ENCODE measurements around the gene C17orf114.

C17orf114 gene

GRCh38 chr17:4808378-4808767 is 6.2 kb upstream of the C17orf114 start:
- Mint-ChIP-seq H3K36me3 (ENCODE audit: insufficient read depth) (peaks cover 3% of the 10 kb centered on the region), H3K4me1 (ENCODE audit: low read depth) (peaks cover 12% of the 10 kb centered on the region), H3K4me3 (peak overlapping the region; percentile 78), H3K9me3 (no peaks in the 10 kb centered on the region), H3K27me3 (ENCODE audit: low read depth) (no peaks in the 10 kb centered on the region)
- no peak for DNase-seq
- ATAC-seq: no peak

DNA sequence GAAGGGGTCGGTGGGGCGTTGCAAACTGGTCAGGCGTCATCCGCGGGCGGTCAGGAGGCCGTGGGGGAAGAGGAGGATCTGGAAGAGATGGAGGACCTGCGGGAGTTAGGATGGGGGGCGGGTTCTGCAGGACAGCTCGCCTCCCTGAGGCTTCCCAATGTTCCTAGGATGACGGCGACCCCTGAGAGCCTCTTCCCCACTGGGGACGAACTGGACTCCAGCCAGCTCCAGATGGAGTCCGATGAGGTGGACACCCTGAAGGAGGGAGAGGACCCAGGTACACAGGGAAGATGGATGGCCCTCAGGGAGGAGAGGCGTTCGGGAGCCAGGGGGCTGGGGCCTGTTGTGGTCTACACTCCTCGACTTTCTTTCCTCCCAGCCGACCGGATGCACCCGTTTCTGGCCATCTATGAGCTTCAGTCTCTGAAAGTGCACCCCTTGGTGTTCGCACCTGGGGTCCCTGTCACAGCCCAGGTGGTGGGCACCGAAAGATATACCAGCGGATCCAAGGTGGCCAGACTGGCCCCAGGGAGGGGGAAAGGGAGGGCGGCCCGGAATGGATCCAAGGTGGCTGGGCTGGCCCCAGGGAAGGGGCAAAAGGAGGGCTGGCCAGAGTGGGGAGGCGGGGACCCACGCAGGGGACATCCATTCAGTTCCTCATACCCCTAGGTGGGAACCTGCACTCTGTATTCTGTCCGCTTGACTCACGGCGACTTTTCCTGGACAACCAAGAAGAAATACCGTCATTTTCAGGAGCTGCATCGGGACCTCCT is 5.7 kb upstream of the C17orf114 start:
- ATAC-seq (no peak), DNase-seq (no peak)
- Mint-ChIP-seq H3K27me3 (ENCODE audit: low read depth) (no peaks in the 10 kb centered on the region), H3K4me1 (ENCODE audit: low read depth) (peaks cover 12% of the 10 kb centered on the region), H3K36me3 (ENCODE audit: insufficient read depth) (peaks cover 3% of the 10 kb centered on the region), H3K4me3 (peak overlapping the region; percentile 78), H3K9me3 (no peaks in the 10 kb centered on the region)

- Mint-ChIP-seq H3K9me3 (no peaks in the 10 kb centered on the region), H3K27me3 (ENCODE audit: low read depth) (no peaks in the 10 kb centered on the region), H3K4me3 (peak within 1 kb of the TSS; percentile 78), H3K4me1 (ENCODE audit: low read depth) (peaks cover 12% of the 10 kb centered on the region), H3K36me3 (ENCODE audit: insufficient read depth) (peaks cover 3% of the 10 kb centered on the region)
- ATAC-seq: peak; percentile 97 to 98
- DNase-seq: peak; percentile 80
Observed at GRCh38 chr17:4806777-4807604, 4.9 kb upstream of the C17orf114 start, which contains the start of gene PLD2. TSS of gene PLD2 (plus strand) at chr17:4807152. CDS start at chr17:4807773, 621 bp downstream.

DNA sequence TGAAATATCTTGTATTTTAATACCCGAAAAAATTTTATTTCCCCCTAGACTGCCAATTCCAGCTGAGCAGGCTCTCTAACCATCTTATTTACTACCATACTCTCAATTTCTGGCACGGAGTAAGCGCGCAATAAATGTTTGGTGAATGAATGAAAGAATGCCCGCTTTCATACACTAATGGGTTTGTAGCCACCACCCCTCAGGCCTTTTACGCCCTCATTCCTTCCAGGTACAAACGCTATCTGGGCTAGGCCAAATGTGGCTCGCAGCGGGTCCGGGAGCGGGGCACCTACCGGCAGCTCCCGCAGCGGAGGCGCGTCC is 4.3 kb upstream of the C17orf114 start:
- DNase-seq: no peak
- no peaks in the 10 kb centered on the region for H3K27me3 Mint-ChIP-seq (ENCODE audit: low read depth)
- peaks cover 3% of the 10 kb centered on the region for H3K36me3 Mint-ChIP-seq (ENCODE audit: insufficient read depth)
- H3K9me3 Mint-ChIP-seq: no peaks in the 10 kb centered on the region
- ATAC-seq: no peak
- H3K4me3 Mint-ChIP-seq: peak overlapping the region; percentile 67
- H3K4me1 Mint-ChIP-seq (ENCODE audit: low read depth): peaks cover 12% of the 10 kb centered on the region

DNA sequence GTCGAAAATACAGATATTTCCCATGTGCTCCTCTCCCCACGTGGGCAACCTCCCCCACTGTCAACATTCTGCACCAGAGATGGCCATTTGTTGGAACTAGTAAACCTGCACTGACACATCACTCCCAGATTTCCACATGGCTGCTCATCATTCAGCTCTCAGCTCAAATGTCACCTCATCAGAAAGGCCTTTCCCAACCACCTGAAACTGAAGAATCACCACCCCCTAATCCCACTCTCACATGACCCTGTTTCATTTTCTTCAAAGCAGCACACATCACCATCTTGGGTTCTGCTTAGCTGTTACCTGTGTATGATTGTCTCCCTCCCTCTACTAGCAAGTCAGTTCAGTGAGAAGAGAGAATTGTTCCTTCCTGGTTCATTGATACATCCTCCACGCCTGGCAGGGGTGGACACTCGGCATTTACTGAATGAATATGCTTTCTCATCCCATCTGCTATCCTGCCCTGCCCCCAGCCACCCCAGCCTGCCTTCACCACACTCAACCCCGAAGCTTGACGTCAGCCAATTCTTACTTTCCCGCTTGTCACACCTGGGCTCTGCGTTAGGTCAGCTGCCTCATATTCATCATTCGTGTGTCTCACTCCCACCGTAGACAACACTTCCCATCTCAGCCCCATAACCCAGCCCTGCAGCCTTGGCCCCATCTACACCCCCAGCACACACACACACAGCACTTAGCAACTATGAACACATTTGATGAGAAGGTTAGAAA is 1.5 kb downstream of the C17orf114 start:
- ATAC-seq: no peak
- H3K4me1 Mint-ChIP-seq (ENCODE audit: low read depth): peaks cover 9% of the 10 kb centered on the region
- H3K27me3 Mint-ChIP-seq (ENCODE audit: low read depth): no peaks in the 10 kb centered on the region
- no peaks in the 10 kb centered on the region for H3K9me3 Mint-ChIP-seq
- H3K4me3 Mint-ChIP-seq: no peak overlapping the region
- no peak for DNase-seq
- H3K36me3 Mint-ChIP-seq (ENCODE audit: insufficient read depth): peaks cover 13% of the 10 kb centered on the region

- Mint-ChIP-seq H3K9me3 (no peaks in the 10 kb centered on the region), H3K4me3 (peak overlapping the region; percentile 100), H3K27me3 (ENCODE audit: low read depth) (peaks cover 2% of the 10 kb centered on the region), H3K36me3 (ENCODE audit: insufficient read depth) (peaks cover 13% of the 10 kb centered on the region), H3K4me1 (ENCODE audit: low read depth) (peaks cover 9% of the 10 kb centered on the region)
- DNase-seq (no peak), ATAC-seq (peak; percentile 40 to 44)
Observed at GRCh38 chr17:4796552-4796920, 5.6 kb downstream of the C17orf114 start.

- DNase-seq (no peak), ATAC-seq (no peak)
- no peaks in the 10 kb centered on the region for H3K9me3 Mint-ChIP-seq
- H3K27me3 Mint-ChIP-seq (ENCODE audit: low read depth): peaks cover 2% of the 10 kb centered on the region
- H3K36me3 Mint-ChIP-seq (ENCODE audit: insufficient read depth): peaks cover 13% of the 10 kb centered on the region
- peaks cover 19% of the 10 kb centered on the region for H3K4me1 Mint-ChIP-seq (ENCODE audit: low read depth)
- H3K4me3 Mint-ChIP-seq: no peak overlapping the region
Observed at GRCh38 chr17:4795168-4795567, 7.0 kb downstream of the C17orf114 start.

- H3K4me3 Mint-ChIP-seq: peak overlapping the region; percentile 88
- peaks cover 19% of the 10 kb centered on the region for H3K4me1 Mint-ChIP-seq (ENCODE audit: low read depth)
Observed at GRCh38 chr17:4790705-4791088, 11.4 kb downstream of the C17orf114 start.

DNA sequence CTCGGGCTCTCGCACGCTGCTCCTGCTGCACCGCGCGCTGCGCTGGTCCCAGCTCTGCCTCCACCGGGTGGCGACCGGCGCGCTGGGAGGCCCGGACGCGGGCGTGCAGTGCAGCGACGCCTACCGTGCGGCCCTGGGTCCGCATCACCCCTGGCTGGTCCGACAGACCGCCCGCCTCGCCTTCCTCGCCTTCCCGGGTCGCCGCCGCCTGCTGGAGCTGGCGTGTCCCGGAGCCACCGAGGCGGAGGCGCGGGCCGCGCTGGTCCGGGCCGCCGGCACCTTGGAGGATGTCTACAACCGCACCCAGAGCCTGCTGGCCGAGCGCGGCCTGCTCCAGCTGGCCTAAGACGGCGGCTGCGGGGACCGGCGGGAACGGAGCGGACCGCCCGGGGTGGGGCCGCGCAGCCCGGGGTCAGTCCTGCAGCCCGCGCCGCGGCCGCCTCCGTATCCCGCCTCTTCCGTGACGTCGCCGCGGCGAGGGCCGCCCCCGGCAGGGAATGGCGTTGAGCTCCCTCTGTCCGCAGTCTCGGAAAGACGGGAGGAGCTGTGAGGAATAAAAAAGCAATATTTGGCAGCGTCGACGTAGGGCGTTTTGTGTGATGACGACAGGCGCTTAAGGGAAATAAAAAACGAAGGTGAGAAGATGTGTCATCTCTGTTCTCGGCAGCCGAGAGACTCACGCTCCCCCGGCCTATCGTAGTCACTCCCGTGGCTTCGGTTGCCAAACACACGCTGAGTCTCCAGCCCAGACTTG is 12.0 kb downstream of the C17orf114 start:
- ATAC-seq (peak; percentile 88 to 91), DNase-seq (peak; percentile 70)
- Mint-ChIP-seq H3K4me1 (ENCODE audit: low read depth) (peaks cover 23% of the 10 kb centered on the region), H3K27me3 (ENCODE audit: low read depth) (peaks cover 30% of the 10 kb centered on the region), H3K36me3 (ENCODE audit: insufficient read depth) (no peaks in the 10 kb centered on the region), H3K4me3 (peak overlapping the region; percentile 88), H3K9me3 (no peaks in the 10 kb centered on the region)

More at GRCh38 chr17:4790705-4791088, 11.4 kb downstream of the C17orf114 start:
- H3K27me3 Mint-ChIP-seq (ENCODE audit: low read depth): peaks cover 25% of the 10 kb centered on the region
- ATAC-seq (no peak), DNase-seq (no peak)
- H3K36me3 Mint-ChIP-seq (ENCODE audit: insufficient read depth): no peaks in the 10 kb centered on the region
- no peaks in the 10 kb centered on the region for H3K9me3 Mint-ChIP-seq

- H3K27me3 Mint-ChIP-seq (ENCODE audit: low read depth): peaks cover 34% of the 10 kb centered on the region
Observed at GRCh38 chr17:4789701-4789950, 12.5 kb downstream of the C17orf114 start.

DNA sequence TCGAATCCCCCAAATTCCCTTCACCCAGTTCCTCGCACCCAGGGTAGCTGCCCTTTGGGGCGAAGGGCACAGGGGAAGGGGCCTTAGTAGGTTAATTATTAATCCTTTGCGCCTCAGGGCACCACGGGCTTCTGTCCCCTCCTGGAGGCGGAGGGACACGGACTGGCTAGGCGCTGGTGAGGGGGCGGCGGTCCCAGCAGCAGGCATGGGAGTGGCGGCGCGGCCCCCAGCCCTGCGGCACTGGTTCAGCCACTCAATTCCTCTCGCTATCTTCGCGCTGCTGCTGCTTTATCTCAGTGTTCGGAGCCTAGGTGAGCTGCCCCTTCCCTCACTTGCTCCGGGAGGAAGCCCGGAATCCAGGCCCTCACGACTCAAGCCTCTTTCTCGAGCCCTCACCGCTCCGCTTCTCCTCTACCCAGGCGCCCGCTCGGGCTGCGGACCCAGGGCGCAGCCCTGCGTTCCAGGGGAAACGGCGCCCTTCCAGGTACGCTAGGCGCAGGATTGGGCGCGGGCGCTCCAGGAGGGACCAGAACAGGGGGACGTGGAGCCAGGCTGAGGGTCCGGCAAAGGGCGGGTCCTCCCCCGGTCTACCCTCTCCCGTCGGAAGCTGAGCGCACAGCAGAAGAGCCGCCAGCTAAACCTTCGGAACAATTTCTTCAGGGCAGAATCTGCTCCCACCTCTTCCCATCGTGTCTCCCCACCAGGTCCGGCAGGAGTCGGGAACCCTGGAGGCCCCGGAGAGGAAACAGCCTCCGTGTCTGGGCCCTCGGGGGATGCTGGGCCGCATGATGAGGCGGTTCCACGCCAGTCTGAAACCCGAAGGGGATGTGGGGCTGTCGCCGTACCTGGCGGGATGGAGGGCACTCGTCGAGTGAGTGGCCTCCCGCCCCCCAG is 13.1 kb downstream of the C17orf114 start, which contains the start of gene GLTPD2:
TSS of gene GLTPD2 (plus strand) at position 158 of the 894 bp plus-strand sequence. CDS start at position 206, 48 bp downstream.
- Mint-ChIP-seq H3K4me1 (ENCODE audit: low read depth) (peaks cover 24% of the 10 kb centered on the region), H3K4me3 (peak within 1 kb of the TSS; percentile 75)
- no peak for ATAC-seq

More at GRCh38 chr17:4789701-4789950, 12.5 kb downstream of the C17orf114 start:
- H3K36me3 Mint-ChIP-seq (ENCODE audit: insufficient read depth): no peaks in the 10 kb centered on the region
- peak overlapping the region; percentile 75 for H3K4me3 Mint-ChIP-seq
- peaks cover 23% of the 10 kb centered on the region for H3K4me1 Mint-ChIP-seq (ENCODE audit: low read depth)
- ATAC-seq (no peak), DNase-seq (no peak)
- no peaks in the 10 kb centered on the region for H3K9me3 Mint-ChIP-seq

DNA sequence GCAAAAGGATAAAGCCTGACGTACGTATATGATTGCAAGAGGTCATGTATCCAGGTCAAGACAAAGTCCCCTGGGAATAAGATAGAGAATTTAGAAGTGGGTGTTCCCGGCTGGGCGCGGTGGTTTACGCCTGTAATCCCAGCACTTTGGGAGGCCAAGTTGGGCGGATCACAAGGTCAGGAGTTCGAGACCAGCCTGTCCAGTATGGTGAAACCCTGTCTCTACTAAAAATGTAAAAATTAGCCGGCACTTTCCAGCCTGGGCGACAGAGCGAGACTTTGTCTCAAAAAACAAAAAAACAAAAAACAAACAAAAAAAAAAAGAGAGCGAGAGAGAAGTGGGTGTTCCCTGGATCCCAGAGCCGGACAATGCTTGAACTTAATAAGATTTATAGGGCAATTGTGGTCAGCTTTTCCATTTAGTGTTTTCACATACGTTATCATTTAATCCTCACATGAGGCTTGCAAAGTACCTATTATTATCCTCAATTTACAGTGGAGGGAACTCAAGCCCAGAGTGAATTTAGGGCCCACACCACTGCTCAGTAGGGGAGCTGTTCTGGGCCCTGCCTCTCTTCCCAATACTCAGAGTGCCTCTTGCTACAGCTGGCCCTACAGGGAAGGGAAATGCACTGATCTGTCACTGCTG is 13.8 kb downstream of the C17orf114 start:
- peak overlapping the region; percentile 14 for H3K4me3 Mint-ChIP-seq
- peaks cover 24% of the 10 kb centered on the region for H3K4me1 Mint-ChIP-seq (ENCODE audit: low read depth)
- ATAC-seq (no peak), DNase-seq (no peak)
- no peaks in the 10 kb centered on the region for H3K36me3 Mint-ChIP-seq (ENCODE audit: insufficient read depth)
- peaks cover 45% of the 10 kb centered on the region for H3K27me3 Mint-ChIP-seq (ENCODE audit: low read depth)
- no peaks in the 10 kb centered on the region for H3K9me3 Mint-ChIP-seq

More for the DNA sequence above, 13.1 kb downstream of the C17orf114 start, which contains the start of gene GLTPD2:
- no peak for DNase-seq
- Mint-ChIP-seq H3K9me3 (no peaks in the 10 kb centered on the region), H3K27me3 (ENCODE audit: low read depth) (peaks cover 40% of the 10 kb centered on the region), H3K36me3 (ENCODE audit: insufficient read depth) (no peaks in the 10 kb centered on the region)

DNA sequence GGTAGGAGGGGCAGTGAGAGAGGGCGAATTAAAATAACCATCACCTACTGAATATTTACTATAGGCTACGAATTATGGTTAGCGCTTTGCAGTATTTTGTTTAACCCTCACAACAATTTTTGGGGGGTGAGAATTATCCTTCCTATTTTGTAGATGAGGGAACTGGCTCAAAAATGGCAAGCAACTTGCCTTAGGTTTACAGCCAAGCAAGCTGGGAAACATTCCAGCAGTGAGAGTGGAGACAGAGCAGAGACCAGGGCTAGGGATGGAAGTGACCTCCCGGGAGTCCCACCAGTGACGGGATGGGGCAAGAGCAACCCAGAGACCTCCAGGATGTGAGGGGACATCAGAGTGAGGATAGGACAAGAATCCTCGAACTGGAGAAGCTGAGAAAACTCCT is 15.6 kb downstream of the C17orf114 start:
- DNase-seq: no peak
- no peak for ATAC-seq
- Mint-ChIP-seq H3K4me3 (peak overlapping the region; percentile 54), H3K4me1 (ENCODE audit: low read depth) (peaks cover 24% of the 10 kb centered on the region), H3K36me3 (ENCODE audit: insufficient read depth) (no peaks in the 10 kb centered on the region), H3K9me3 (no peaks in the 10 kb centered on the region), H3K27me3 (ENCODE audit: low read depth) (peaks cover 57% of the 10 kb centered on the region)
